ENCODE results near the gene POLR1A. TPM values are rescaled to one million over a fixed set of nuclear protein-coding genes. Genes with fewer than 3 reads are reported as not detected.

POLR1A gene
- total and polyA plus RNA-seq, 2 experiments from 2014 or later, result 6.3 to 19.0 TPM

DNA sequence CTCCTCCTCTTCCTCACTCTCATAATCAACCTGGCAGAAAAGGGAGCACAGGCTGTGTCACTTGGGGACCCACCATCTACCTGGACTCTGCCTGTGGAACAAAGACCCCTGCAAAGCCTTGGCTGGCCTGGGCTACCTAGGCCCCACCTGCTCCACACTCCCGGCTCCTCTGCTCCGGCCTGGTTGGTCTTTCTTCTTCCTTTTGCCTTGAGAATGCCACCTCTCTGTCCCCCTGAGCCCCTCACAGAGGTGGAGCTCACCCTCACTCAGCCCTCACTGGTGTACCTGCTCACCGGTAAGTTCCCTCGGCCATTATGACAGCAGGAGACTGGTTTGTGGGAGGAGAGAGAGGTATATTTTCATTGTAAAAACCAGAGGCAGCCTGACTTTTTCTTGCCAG lies 74.1 kb downstream of the POLR1A start:
- Histone ChIP-seq H3K27me3 (no peaks in the 10 kb centered on the region), H3K27ac (no peak overlapping the region), H2AFZ (no peak overlapping the region), H3K4me2 (no peak overlapping the region), H3K79me2 (no peaks in the 10 kb centered on the region), H3K9me2 (replicated peaks; ENCODE audit: insufficient read depth) (no peaks in the 10 kb centered on the region), H3K4me1 (ENCODE audit: insufficient read depth) (peaks cover 14% of the 10 kb centered on the region), H3K36me3 (replicated peaks; ENCODE audit: insufficient read depth, low read depth) (no peaks in the 10 kb centered on the region), H3K4me3 (no peak overlapping the region), H4K20me1 (ENCODE audit: insufficient read depth, poor library complexity, severe bottlenecking) (no peaks in the 10 kb centered on the region), H3K9me3 (ENCODE audit: low read depth) (no peaks in the 10 kb centered on the region)
- TF ChIP-seq, protein P1, sequence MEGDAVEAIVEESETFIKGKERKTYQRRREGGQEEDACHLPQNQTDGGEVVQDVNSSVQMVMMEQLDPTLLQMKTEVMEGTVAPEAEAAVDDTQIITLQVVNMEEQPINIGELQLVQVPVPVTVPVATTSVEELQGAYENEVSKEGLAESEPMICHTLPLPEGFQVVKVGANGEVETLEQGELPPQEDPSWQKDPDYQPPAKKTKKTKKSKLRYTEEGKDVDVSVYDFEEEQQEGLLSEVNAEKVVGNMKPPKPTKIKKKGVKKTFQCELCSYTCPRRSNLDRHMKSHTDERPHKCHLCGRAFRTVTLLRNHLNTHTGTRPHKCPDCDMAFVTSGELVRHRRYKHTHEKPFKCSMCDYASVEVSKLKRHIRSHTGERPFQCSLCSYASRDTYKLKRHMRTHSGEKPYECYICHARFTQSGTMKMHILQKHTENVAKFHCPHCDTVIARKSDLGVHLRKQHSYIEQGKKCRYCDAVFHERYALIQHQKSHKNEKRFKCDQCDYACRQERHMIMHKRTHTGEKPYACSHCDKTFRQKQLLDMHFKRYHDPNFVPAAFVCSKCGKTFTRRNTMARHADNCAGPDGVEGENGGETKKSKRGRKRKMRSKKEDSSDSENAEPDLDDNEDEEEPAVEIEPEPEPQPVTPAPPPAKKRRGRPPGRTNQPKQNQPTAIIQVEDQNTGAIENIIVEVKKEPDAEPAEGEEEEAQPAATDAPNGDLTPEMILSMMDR (IDR thresholded peaks at IDR 0.05; ENCODE audit: poor library complexity), result no peak
- TF ChIP-seq EZH2 (IDR thresholded peaks at IDR 0.05; ENCODE audit: borderline replicate concordance) (no peak), EZH2phosphoT487 (IDR thresholded peaks at IDR 0.05; ENCODE audit: low read depth, severe bottlenecking, unreplicated experiment) (no peak)
- WGBS (ENCODE audit: low lambda C conversion rate, missing lambda C conversion rate), result 93% methylated on average over 4 of the region's 4 CpGs
- no peak for DNase-seq (ENCODE audit: low spot score)

- H3K36me3 ChIP-seq (replicated peaks; ENCODE audit: insufficient read depth, low read depth), result no peaks in the 10 kb centered on the region
- DNase-seq (ENCODE audit: low spot score), result no peak
- no peak overlapping the region for H3K4me3 ChIP-seq
- no peaks in the 10 kb centered on the region for H3K27me3 ChIP-seq
- H3K4me2 ChIP-seq, result no peak overlapping the region
- H3K9me3 ChIP-seq (ENCODE audit: low read depth), result no peaks in the 10 kb centered on the region
- H3K9me2 ChIP-seq (replicated peaks; ENCODE audit: insufficient read depth), result no peaks in the 10 kb centered on the region
- peaks cover 9% of the 10 kb centered on the region for H3K4me1 ChIP-seq (ENCODE audit: insufficient read depth)
- no peaks in the 10 kb centered on the region for H4K20me1 ChIP-seq (ENCODE audit: insufficient read depth, poor library complexity, severe bottlenecking)
- H3K79me2 ChIP-seq, result no peaks in the 10 kb centered on the region
- TF ChIP-seq, protein P1 (IDR thresholded peaks at IDR 0.05; ENCODE audit: poor library complexity), result no peak
- TF ChIP-seq EZH2phosphoT487 (IDR thresholded peaks at IDR 0.05; ENCODE audit: low read depth, severe bottlenecking, unreplicated experiment), result no peak
- TF ChIP-seq EZH2 (IDR thresholded peaks at IDR 0.05; ENCODE audit: borderline replicate concordance), result no peak
- WGBS (ENCODE audit: low lambda C conversion rate, missing lambda C conversion rate), result 97% methylated on average over 14 of the region's 14 CpGs
- H3K27ac ChIP-seq, result no peak overlapping the region
- no peak overlapping the region for H2AFZ ChIP-seq
Measured at GRCh38 chr2:86031151-86031550, 74.5 kb downstream of the POLR1A start.

- no peaks in the 10 kb centered on the region for H3K9me2 ChIP-seq (replicated peaks; ENCODE audit: insufficient read depth)
- H3K36me3 ChIP-seq (replicated peaks; ENCODE audit: insufficient read depth, low read depth), result no peaks in the 10 kb centered on the region
- no peaks in the 10 kb centered on the region for H4K20me1 ChIP-seq (ENCODE audit: insufficient read depth, poor library complexity, severe bottlenecking)
- no peak overlapping the region for H3K4me2 ChIP-seq
- TF ChIP-seq EZH2phosphoT487 (IDR thresholded peaks at IDR 0.05; ENCODE audit: low read depth, severe bottlenecking, unreplicated experiment), result no peak
- TF ChIP-seq, protein P1 (IDR thresholded peaks at IDR 0.05; ENCODE audit: poor library complexity), result no peak
- TF ChIP-seq EZH2 (IDR thresholded peaks at IDR 0.05; ENCODE audit: borderline replicate concordance), result no peak
- no peaks in the 10 kb centered on the region for H3K27me3 ChIP-seq
- no peak for DNase-seq (ENCODE audit: low spot score)
- H3K27ac ChIP-seq, result no peak overlapping the region
- no peaks in the 10 kb centered on the region for H3K4me1 ChIP-seq (ENCODE audit: insufficient read depth)
- no peaks in the 10 kb centered on the region for H3K79me2 ChIP-seq
- H2AFZ ChIP-seq, result no peak overlapping the region
- 93% methylated on average over 14 of the region's 14 CpGs for WGBS (ENCODE audit: low lambda C conversion rate, missing lambda C conversion rate)
- no peaks in the 10 kb centered on the region for H3K9me3 ChIP-seq (ENCODE audit: low read depth)
- H3K4me3 ChIP-seq, result no peak overlapping the region
Measured at GRCh38 chr2:86029873-86030272, 75.8 kb downstream of the POLR1A start.
